A549 (cell line): Measurements from ENCODE around the gene SPAG17. TPM values are rescaled to one million over a fixed set of nuclear protein-coding genes. Genes with fewer than 3 reads are reported as not detected.

ENCODE experiments used
- ATAC-seq, 2 experiments: fragments of 200-7000 bp in 1 of 2; fragments of >200 bp in 1 of 2; cut with Nextera tagmentation in 1 of 2; cut with Tn5 transposase in 1 of 2; 3 replicates each; pipeline versions ENCODE4 v1.8.0 to v1.9.1; 2018 to 2020; ENCODE audit warnings: mild to moderate bottlenecking in 1 of 2, moderate library complexity in 1 of 2
- CTCF ChIA-PET: fragments of 300-600 bp; sonication (Branson Sonifier 250); formaldehyde crosslinking; extraction: SDS; loops from one replicate; lab custom pipeline; 2021; ENCODE audit warnings: antibody characterized with exemption, inconsistent platforms; lab: Yijun Ruan, JAX
- POLR2A ChIA-PET: fragments of 350-600 bp; formaldehyde crosslinking; extraction: SDS; loops from one replicate; lab custom pipeline; 2021; ENCODE audit warnings: antibody characterized with exemption, inconsistent platforms; lab: Yijun Ruan, JAX
- DNase-seq, 2 experiments: peaks; one replicate each; pipeline versions ENCODE4 v3.0.0 to v3.0.0-alpha.2; 2011 to 2016; ENCODE audit warnings: low read depth in 1 of 2, low spot score in 1 of 2
- FAIRE-seq: peaks from 2 replicates; lab custom pipeline; 2011; peaks lifted over from hg19 to GRCh38; lab: Jason Lieb, UNC
- H3K27ac ChIP-seq, 2 experiments: fragments of >200 bp; sonication (Bioruptor Twin); formaldehyde crosslinking; 3 replicates each; pipeline ENCODE4 v1.5.1; 2016 to 2017
- H3K4me1 ChIP-seq: fragments of >200 bp; sonication (Bioruptor Twin); formaldehyde crosslinking; 3 replicates; pipeline ENCODE4 v1.6.1; 2016
- H3K4me2 ChIP-seq: fragments of >200 bp; sonication (Bioruptor Twin); formaldehyde crosslinking; 3 replicates; pipeline ENCODE4 v1.6.1; 2016
- H3K4me3 ChIP-seq: fragments of >200 bp; sonication (Bioruptor Twin); formaldehyde crosslinking; 3 replicates; pipeline ENCODE4 v1.5.1; 2016
- H3K9me3 ChIP-seq: fragments of >200 bp; sonication (Bioruptor Twin); formaldehyde crosslinking; 3 replicates; pipeline ENCODE4 v1.6.1; 2016
- CBX8 ChIP-seq: fragments of 200-600 bp; sonication (generic); IDR thresholded peaks from 2 replicates; pipeline ENCODE4 v1.6.1; 2016
- CEBPB ChIP-seq, 2 experiments: fragments of >200 bp in 1 of 2; sonication (Bioruptor Twin) in 1 of 2; formaldehyde crosslinking in 1 of 2; IDR thresholded peaks; 2 replicates each; pipeline ENCODE4 v1.6.1; 2012 to 2016
- CHD2 ChIP-seq: fragments of 150-350 bp; IDR thresholded peaks from 2 replicates; pipeline ENCODE4 v1.6.1; 2014; ENCODE audit warnings: low read length; ENCODE audit not compliant: partially characterized antibody
- E2F6 ChIP-seq: IDR thresholded peaks from 2 replicates; pipeline ENCODE4 v1.6.1; 2012; ENCODE audit warnings: low read depth, borderline replicate concordance
- EP300 ChIP-seq, 2 experiments: fragments of >200 bp; sonication (Bioruptor Twin); formaldehyde crosslinking; IDR thresholded peaks; 2 replicates in 1 of 2; 3 replicates in 1 of 2; pipeline ENCODE4 v1.6.1; 2016 to 2017
- ESRRA ChIP-seq: fragments of 150-350 bp; IDR thresholded peaks from 2 replicates; pipeline ENCODE4 v1.6.1; 2014; ENCODE audit warnings: mild to moderate bottlenecking, low read length, borderline replicate concordance
- FOSB ChIP-seq: fragments of 250-450 bp; sonication (Bioruptor Pico); IDR thresholded peaks from 2 replicates; pipeline ENCODE4 v1.5.0; 2020; ENCODE audit warnings: mild to moderate bottlenecking, moderate library complexity
- GATA3 ChIP-seq: IDR thresholded peaks from 2 replicates; pipeline ENCODE4 v1.6.1; 2012; ENCODE audit warnings: borderline replicate concordance
- HDAC2 ChIP-seq: fragments of 200-600 bp; sonication (generic); IDR thresholded peaks from 2 replicates; pipeline ENCODE4 v1.6.1; 2016
- HOXA7 ChIP-seq: fragments of 250-450 bp; sonication (Bioruptor Pico); IDR thresholded peaks from 2 replicates; pipeline ENCODE4 v1.5.0; 2020; ENCODE audit warnings: mild to moderate bottlenecking, moderate library complexity
- KDM1A ChIP-seq: fragments of 200-600 bp; sonication (generic); IDR thresholded peaks from 2 replicates; pipeline ENCODE4 v1.6.1; 2016; ENCODE audit warnings: low read depth, mild to moderate bottlenecking
- MAFK ChIP-seq: fragments of 450-650 bp; IDR thresholded peaks from 2 replicates; pipeline ENCODE4 v1.6.1; 2014; ENCODE audit not compliant: partially characterized antibody
- MAX ChIP-seq: IDR thresholded peaks from 2 replicates; pipeline ENCODE4 v1.6.1; 2012
- MYC ChIP-seq: IDR thresholded peaks from 2 replicates; pipeline ENCODE4 v1.6.1; 2012; ENCODE audit warnings: mild to moderate bottlenecking, inconsistent platforms, low read length, improper control_type of control experiment, borderline replicate concordance
- NFE2L2 ChIP-seq: fragments of 150-350 bp; conservative IDR thresholded peaks from 2 replicates; pipeline ENCODE4 v1.6.1; 2014; ENCODE audit warnings: low read length
- PBX3 ChIP-seq: IDR thresholded peaks from 2 replicates; pipeline ENCODE4 v1.6.1; 2012
- PHF8 ChIP-seq: fragments of 200-600 bp; sonication (generic); IDR thresholded peaks from 2 replicates; pipeline ENCODE4 v1.6.1; 2016; ENCODE audit warnings: low read depth, mild to moderate bottlenecking, antibody characterized with exemption, moderate library complexity, borderline replicate concordance
- RAD21 ChIP-seq, 2 experiments: fragments of >200 bp in 1 of 2; sonication (Bioruptor Twin) in 1 of 2; formaldehyde crosslinking in 1 of 2; IDR thresholded peaks in 1 of 2; conservative IDR thresholded peaks in 1 of 2; 2 replicates in 1 of 2; 3 replicates in 1 of 2; pipeline ENCODE4 v1.6.1; 2012 to 2018; ENCODE audit warnings: inconsistent platforms in 1 of 2
- RCOR1 ChIP-seq: fragments of 150-350 bp; IDR thresholded peaks from 2 replicates; pipeline ENCODE4 v1.6.1; 2014; ENCODE audit warnings: antibody characterized with exemption, low read length, low read depth
- REST ChIP-seq: fragments of 200-600 bp; sonication (generic); IDR thresholded peaks from 2 replicates; pipeline ENCODE4 v1.6.1; 2016; ENCODE audit warnings: antibody characterized with exemption, mild to moderate bottlenecking, moderate library complexity
- RFX5 ChIP-seq: fragments of 450-650 bp; IDR thresholded peaks from 2 replicates; pipeline ENCODE4 v1.7.1; 2014; ENCODE audit warnings: antibody characterized with exemption, mild to moderate bottlenecking, moderate library complexity
- RNF2 ChIP-seq: fragments of 200-600 bp; sonication (generic); IDR thresholded peaks from 2 replicates; pipeline ENCODE4 v1.6.1; 2016; ENCODE audit warnings: low read depth, mild to moderate bottlenecking, antibody characterized with exemption, moderate library complexity, borderline replicate concordance
- TP53 ChIP-seq: fragments of 250-450 bp; sonication (Bioruptor Pico); IDR thresholded peaks from 2 replicates; pipeline ENCODE4 v1.5.0; 2021; ENCODE audit warnings: mild to moderate bottlenecking, moderate library complexity
- ZFP36 ChIP-seq: fragments of 450-650 bp; IDR thresholded peaks from 2 replicates; pipeline ENCODE4 v1.6.1; 2014; ENCODE audit warnings: borderline replicate concordance; ENCODE audit not compliant: partially characterized antibody
- ZNF302 ChIP-seq: fragments of 250-450 bp; sonication (Bioruptor Pico); IDR thresholded peaks from 2 replicates; pipeline ENCODE4 v1.9.0; 2021; ENCODE audit warnings: inconsistent platforms, mild to moderate bottlenecking, moderate library complexity
- WGBS: methylation state at CpG from one replicate; pipeline ENCODE4 v1.1.6; 2017; ENCODE audit errors: missing lambda C conversion rate; 5-methylcytosine and 5-hydroxymethylcytosine counted together
- polyA plus RNA-seq, 4 experiments: library from polyadenylated mRNA; depleted of rRNA in 3 of 4; stranded (reverse); fragments of >200 nt; fragmentation: RNase III in 1 of 4; extraction: RNeasy Plus Mini Kit Qiagen cat#74134 plus additional on column Dnase treatment in 1 of 4; gene quantifications; 2 replicates in 3 of 4; 3 replicates in 1 of 4; pipeline ENCODE4 v1.2.3, GENCODE V29; 2011 to 2017
- TF ChIP-seq, protein P1 (sequence below): fragments of >200 bp; sonication (Bioruptor Twin); formaldehyde crosslinking; IDR thresholded peaks from 3 replicates; pipeline ENCODE4 v1.5.1; 2016
- TF ChIP-seq, protein P2 (sequence below): fragments of 150-350 bp; IDR thresholded peaks from 2 replicates; pipeline ENCODE4 v1.6.1; 2014; ENCODE audit warnings: low read depth, mild to moderate bottlenecking, low read length
- TF ChIP-seq, protein P3 (sequence below): fragments of 450-650 bp; IDR thresholded peaks from 2 replicates; pipeline ENCODE4 v1.6.1; 2014; ENCODE audit warnings: antibody characterized with exemption

The SPAG17 gene
- polyA plus RNA-seq, 2 of the 4 experiments (the other 2 are of a cell fraction): 0.13 TPM; not detected in 1

DNA sequence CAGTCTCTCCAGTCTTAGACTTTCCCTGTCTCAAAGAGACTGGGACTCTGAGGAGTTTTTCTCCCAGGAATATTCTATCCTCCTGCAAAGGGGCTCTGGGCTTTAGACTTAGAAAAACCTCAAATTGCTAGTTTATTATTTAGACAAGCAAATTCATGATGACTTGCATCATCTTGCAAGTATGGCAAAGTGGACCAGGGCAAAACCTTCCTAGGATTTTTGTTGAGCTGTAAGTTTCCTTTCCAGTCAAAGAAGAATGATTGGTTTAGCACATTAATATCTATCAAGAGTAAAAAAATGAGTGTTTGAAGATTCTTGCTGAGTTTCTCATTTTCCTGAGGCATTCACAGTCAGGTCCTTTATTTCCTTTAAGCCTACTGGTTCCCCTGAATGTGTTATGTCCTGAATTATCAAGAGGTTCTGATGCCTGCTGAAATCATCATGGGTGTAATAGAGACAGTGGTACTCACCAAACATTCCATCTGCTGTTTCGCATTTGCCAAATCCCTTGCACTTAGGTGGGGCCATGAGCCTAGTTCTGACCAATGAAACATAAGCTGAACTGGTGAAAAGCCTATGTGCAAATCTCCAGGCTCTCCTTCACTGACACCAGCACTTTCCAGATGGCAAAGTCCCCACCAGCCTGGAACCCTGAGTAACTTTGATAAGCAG is 25.2 kb upstream of the SPAG17 start:
- no peak overlapping the region for H3K4me3 ChIP-seq
- no peaks in the 10 kb centered on the region for H3K9me3 ChIP-seq
- TF ChIP-seq E2F6 (no peak), PHF8 (no peak), MAFK (no peak), ZNF302 (no peak), CHD2 (no peak), PBX3 (no peak), GATA3 (no peak), KDM1A (no peak), RAD21 (conservative IDR thresholded peaks at IDR 0.05 in 1 of 2, IDR thresholded peaks at IDR 0.05 in 1 of 2) (no peak), HDAC2 (no peak), CEBPB (IDR thresholded peaks at IDR 0.05) (no peak), FOSB (CRISPR knock-in tag) (no peak), RCOR1 (no peak), RNF2 (no peak), EP300 (IDR thresholded peaks at IDR 0.05) (no peak), ZFP36 (no peak), HOXA7 (CRISPR knock-in tag) (no peak)
- ChIA-PET POLR2A (no interaction called here), CTCF (no interaction called here)
- 27% methylated on average over 1 of the region's 1 CpG for WGBS
- DNase-seq: no peak
- no peak for ATAC-seq
- no peak overlapping the region for H3K4me2 ChIP-seq
- H3K4me1 ChIP-seq: no peaks in the 10 kb centered on the region
- H3K27ac ChIP-seq: no peak overlapping the region
- FAIRE-seq: no peak

DNA sequence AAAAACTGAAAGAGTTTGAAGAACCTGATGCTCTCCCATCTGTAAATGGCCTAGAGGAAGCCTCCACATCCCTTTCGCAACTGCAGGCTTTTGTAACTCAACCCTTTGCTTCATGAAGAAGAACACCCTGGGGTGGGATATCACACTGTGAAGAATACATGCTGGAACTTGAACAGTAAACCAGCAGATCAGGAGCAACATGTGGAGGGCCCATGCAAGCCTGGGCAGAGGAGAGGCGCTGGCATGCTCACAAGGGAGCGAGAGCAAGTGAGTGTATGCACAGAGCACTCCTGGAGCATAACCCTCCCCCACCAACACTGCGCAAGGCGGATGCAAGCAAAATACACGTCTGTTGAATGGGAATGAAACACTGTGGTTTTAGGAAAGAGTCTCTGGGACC is 24.6 kb upstream of the SPAG17 start:
- POLR2A ChIA-PET: no interaction called here
- WGBS: 32% methylated on average over 5 of the region's 6 CpGs
- DNase-seq: no peak
- no peaks in the 10 kb centered on the region for H3K4me1 ChIP-seq
- no peak overlapping the region for H3K4me2 ChIP-seq
- H3K4me3 ChIP-seq: no peak overlapping the region
- H3K9me3 ChIP-seq: no peaks in the 10 kb centered on the region
- ATAC-seq: no peak
- H3K27ac ChIP-seq: no peak overlapping the region
- CTCF ChIA-PET: no interaction called here
- FAIRE-seq: no peak
- TF ChIP-seq CBX8: no peak
- TF ChIP-seq KDM1A: no peak
- TF ChIP-seq, protein P1, sequence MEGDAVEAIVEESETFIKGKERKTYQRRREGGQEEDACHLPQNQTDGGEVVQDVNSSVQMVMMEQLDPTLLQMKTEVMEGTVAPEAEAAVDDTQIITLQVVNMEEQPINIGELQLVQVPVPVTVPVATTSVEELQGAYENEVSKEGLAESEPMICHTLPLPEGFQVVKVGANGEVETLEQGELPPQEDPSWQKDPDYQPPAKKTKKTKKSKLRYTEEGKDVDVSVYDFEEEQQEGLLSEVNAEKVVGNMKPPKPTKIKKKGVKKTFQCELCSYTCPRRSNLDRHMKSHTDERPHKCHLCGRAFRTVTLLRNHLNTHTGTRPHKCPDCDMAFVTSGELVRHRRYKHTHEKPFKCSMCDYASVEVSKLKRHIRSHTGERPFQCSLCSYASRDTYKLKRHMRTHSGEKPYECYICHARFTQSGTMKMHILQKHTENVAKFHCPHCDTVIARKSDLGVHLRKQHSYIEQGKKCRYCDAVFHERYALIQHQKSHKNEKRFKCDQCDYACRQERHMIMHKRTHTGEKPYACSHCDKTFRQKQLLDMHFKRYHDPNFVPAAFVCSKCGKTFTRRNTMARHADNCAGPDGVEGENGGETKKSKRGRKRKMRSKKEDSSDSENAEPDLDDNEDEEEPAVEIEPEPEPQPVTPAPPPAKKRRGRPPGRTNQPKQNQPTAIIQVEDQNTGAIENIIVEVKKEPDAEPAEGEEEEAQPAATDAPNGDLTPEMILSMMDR: no peak
- no peak for TF ChIP-seq PBX3
- no peak for TF ChIP-seq ZNF302
- TF ChIP-seq TP53: no peak
- TF ChIP-seq NFE2L2: no peak
- TF ChIP-seq MAX: no peak
- TF ChIP-seq MYC: no peak
- TF ChIP-seq REST: no peak
- TF ChIP-seq, protein P2, sequence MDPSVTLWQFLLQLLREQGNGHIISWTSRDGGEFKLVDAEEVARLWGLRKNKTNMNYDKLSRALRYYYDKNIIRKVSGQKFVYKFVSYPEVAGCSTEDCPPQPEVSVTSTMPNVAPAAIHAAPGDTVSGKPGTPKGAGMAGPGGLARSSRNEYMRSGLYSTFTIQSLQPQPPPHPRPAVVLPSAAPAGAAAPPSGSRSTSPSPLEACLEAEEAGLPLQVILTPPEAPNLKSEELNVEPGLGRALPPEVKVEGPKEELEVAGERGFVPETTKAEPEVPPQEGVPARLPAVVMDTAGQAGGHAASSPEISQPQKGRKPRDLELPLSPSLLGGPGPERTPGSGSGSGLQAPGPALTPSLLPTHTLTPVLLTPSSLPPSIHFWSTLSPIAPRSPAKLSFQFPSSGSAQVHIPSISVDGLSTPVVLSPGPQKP: no peak
- no peak for TF ChIP-seq ESRRA
- no peak for TF ChIP-seq RFX5
- TF ChIP-seq, protein P3, sequence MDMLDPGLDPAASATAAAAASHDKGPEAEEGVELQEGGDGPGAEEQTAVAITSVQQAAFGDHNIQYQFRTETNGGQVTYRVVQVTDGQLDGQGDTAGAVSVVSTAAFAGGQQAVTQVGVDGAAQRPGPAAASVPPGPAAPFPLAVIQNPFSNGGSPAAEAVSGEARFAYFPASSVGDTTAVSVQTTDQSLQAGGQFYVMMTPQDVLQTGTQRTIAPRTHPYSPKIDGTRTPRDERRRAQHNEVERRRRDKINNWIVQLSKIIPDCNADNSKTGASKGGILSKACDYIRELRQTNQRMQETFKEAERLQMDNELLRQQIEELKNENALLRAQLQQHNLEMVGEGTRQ: no peak
